ENCODE measurements around the gene TM9SF1.

The TM9SF1 gene

GRCh38 chr14:24183014-24183481 is 12.2 kb downstream of the TM9SF1 start:
- no peaks in the 10 kb centered on the region for H3K9me2 ChIP-seq (ENCODE audit: low read depth, low read length)
- H4K20me1 ChIP-seq (ENCODE audit: insufficient read depth, low read length): no peaks in the 10 kb centered on the region
- H3K4me1 ChIP-seq (ENCODE audit: insufficient read depth, low read length, severe bottlenecking): peaks cover 9% of the 10 kb centered on the region
- no peaks in the 10 kb centered on the region for H3K27me3 ChIP-seq (ENCODE audit: insufficient read depth, low read length)
- no peaks in the 10 kb centered on the region for H3K9me3 ChIP-seq (ENCODE audit: low read length)
- no peaks in the 10 kb centered on the region for H3K79me2 ChIP-seq (ENCODE audit: insufficient read depth, low read length)
- TF ChIP-seq EZH2 (IDR thresholded peaks at IDR 0.05; ENCODE audit: borderline replicate concordance, low read length): no peak
- no peak for TF ChIP-seq CTCF (IDR thresholded peaks at IDR 0.05; ENCODE audit: low read length)
- H3K4me2 ChIP-seq (ENCODE audit: low read length): no peak overlapping the region
- H3F3A ChIP-seq (ENCODE audit: insufficient read depth, low read length): no peaks in the 10 kb centered on the region
- H3K27ac ChIP-seq (ENCODE audit: low read depth, low read length, poor library complexity, severe bottlenecking): no peak overlapping the region
- H3K9ac ChIP-seq (ENCODE audit: low read length): no peak overlapping the region
- H3K4me3 ChIP-seq (ENCODE audit: low read depth, low read length, poor library complexity, severe bottlenecking): no peak overlapping the region
- no peak overlapping the region for H2AFZ ChIP-seq (ENCODE audit: low read length)
- H3K36me3 ChIP-seq (ENCODE audit: insufficient read depth, low read length): peaks cover 89% of the 10 kb centered on the region

- Histone ChIP-seq H2AFZ (ENCODE audit: low read length) (no peak overlapping the region), H3K4me3 (ENCODE audit: low read depth, low read length, poor library complexity, severe bottlenecking) (no peak overlapping the region), H4K20me1 (ENCODE audit: insufficient read depth, low read length) (no peaks in the 10 kb centered on the region), H3K79me2 (ENCODE audit: insufficient read depth, low read length) (no peaks in the 10 kb centered on the region), H3K9ac (ENCODE audit: low read length) (no peak overlapping the region), H3K27ac (ENCODE audit: low read depth, low read length, poor library complexity, severe bottlenecking) (no peak overlapping the region), H3K27me3 (ENCODE audit: insufficient read depth, low read length) (no peaks in the 10 kb centered on the region), H3K9me2 (ENCODE audit: low read depth, low read length) (no peaks in the 10 kb centered on the region), H3K9me3 (ENCODE audit: low read length) (no peaks in the 10 kb centered on the region), H3F3A (ENCODE audit: insufficient read depth, low read length) (no peaks in the 10 kb centered on the region), H3K36me3 (ENCODE audit: insufficient read depth, low read length) (peaks cover 91% of the 10 kb centered on the region), H3K4me1 (ENCODE audit: insufficient read depth, low read length, severe bottlenecking) (peaks cover 2% of the 10 kb centered on the region), H3K4me2 (ENCODE audit: low read length) (no peak overlapping the region)
- no peak for TF ChIP-seq EZH2 (IDR thresholded peaks at IDR 0.05; ENCODE audit: borderline replicate concordance, low read length)
- TF ChIP-seq CTCF (IDR thresholded peaks at IDR 0.05; ENCODE audit: low read length): no peak
These were observed 12.9 kb downstream of the TM9SF1 start for GRCh38 chr14:24182110-24182882.

GRCh38 chr14:24181371-24182077 is 13.7 kb downstream of the TM9SF1 start:
- H3K9me2 ChIP-seq (ENCODE audit: low read depth, low read length): no peaks in the 10 kb centered on the region
- H3K4me2 ChIP-seq (ENCODE audit: low read length): no peak overlapping the region
- TF ChIP-seq EZH2 (IDR thresholded peaks at IDR 0.05; ENCODE audit: borderline replicate concordance, low read length): no peak
- TF ChIP-seq CTCF (IDR thresholded peaks at IDR 0.05; ENCODE audit: low read length): no peak
- no peaks in the 10 kb centered on the region for H3K27me3 ChIP-seq (ENCODE audit: insufficient read depth, low read length)
- H3K9ac ChIP-seq (ENCODE audit: low read length): no peak overlapping the region
- H4K20me1 ChIP-seq (ENCODE audit: insufficient read depth, low read length): no peaks in the 10 kb centered on the region
- no peaks in the 10 kb centered on the region for H3K79me2 ChIP-seq (ENCODE audit: insufficient read depth, low read length)
- no peak overlapping the region for H3K27ac ChIP-seq (ENCODE audit: low read depth, low read length, poor library complexity, severe bottlenecking)
- no peak overlapping the region for H2AFZ ChIP-seq (ENCODE audit: low read length)
- no peaks in the 10 kb centered on the region for H3F3A ChIP-seq (ENCODE audit: insufficient read depth, low read length)
- H3K4me1 ChIP-seq (ENCODE audit: insufficient read depth, low read length, severe bottlenecking): no peaks in the 10 kb centered on the region
- no peak overlapping the region for H3K4me3 ChIP-seq (ENCODE audit: low read depth, low read length, poor library complexity, severe bottlenecking)
- peaks cover 89% of the 10 kb centered on the region for H3K36me3 ChIP-seq (ENCODE audit: insufficient read depth, low read length)
- H3K9me3 ChIP-seq (ENCODE audit: low read length): no peaks in the 10 kb centered on the region
